GM21723 (cell line): ENCODE data around the gene C10orf62.
"Not testable (repeated sequence)": the region's sequence is repeated elsewhere in the genome, so short reads cannot be mapped to it uniquely, and the experiment has no call there.

Source experiments
- ATAC-seq: cut with Tn5 transposase; IDR thresholded peaks from one replicate; pipeline ENCODE4 v1.9.1; 2021; ENCODE audit warnings: mild to moderate bottlenecking, moderate library complexity; ENCODE audit not compliant: unreplicated experiment

C10orf62 gene

GRCh38 chr10:97589479-97589878, at the start of gene C10orf62:
C10orf62 (plus strand) TSS chr10:97589721; CDS start chr10:97589898, 177 bp downstream.
- no peak for ATAC-seq

- ATAC-seq, result no peak
These were observed 48.6 kb upstream of the C10orf62 start for GRCh38 chr10:97540669-97541500.

DNA sequence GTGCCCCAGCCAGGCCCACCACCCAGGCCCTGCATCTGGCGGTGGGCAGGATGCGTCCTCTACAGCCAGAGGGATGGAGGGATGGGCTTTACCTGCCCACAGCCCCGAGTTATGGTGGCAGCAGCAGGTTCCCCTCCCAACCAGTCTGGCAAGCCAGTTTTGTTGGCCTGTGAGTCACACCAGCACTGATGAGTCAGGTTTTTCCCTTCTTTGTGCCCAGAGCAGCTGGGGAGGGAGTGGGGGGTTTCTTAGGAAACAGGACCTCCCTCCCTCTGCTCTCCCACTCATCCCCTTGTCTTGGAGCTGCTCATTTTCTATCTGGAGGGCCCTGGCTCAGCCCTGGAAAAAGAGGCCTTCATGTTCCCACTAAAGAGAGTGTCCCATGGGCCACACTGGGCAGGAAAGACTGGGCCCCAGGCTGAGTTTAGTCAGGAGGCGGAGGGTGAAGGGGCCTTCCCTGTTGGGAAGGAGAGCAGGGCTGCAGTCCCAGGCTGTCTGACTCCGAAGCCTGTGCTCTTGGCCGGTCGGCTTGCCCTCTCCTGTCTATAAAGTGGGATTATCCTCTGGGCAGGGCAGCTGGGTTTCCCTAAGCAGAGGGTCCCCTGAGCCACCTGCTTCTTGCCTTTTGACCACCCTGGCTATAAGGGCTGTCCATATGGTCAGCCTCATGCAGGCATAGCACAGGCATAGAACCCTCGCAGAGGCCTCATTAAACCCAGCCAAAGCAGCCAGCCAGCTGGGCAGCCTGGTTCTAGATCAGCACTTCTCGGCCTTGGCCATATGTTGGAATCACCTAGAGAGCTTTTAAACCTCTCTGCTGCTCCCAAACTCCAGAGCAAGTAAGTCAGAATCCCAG, 47.1 kb upstream of the C10orf62 start:
- ATAC-seq, result no peak

DNA sequence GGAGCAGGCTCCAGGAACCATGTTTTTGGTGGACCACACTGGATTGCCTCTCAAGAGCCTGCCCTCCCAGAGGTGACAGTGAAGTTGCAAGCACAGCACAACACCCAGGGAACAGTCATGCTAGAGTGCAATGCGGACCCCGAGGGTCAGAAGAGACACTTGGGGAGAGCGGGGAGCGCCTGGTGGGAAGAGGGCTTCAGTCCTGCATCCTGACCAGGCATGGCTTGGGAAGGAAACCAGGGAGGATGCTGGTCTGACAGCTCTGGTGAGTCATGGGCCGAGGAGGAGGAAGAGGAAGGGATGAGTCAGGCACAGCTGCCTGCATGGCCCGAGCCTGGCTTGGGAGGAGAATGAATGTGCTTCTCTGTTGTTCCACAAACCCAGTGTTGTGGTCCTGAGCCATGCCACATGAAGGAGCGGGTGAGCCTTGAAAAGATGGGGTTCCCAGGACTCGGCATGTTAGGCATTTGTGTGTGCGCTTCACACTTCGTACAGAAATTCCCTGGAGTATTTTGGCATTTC, 46.4 kb upstream of the C10orf62 start:
- ATAC-seq, result no peak

DNA sequence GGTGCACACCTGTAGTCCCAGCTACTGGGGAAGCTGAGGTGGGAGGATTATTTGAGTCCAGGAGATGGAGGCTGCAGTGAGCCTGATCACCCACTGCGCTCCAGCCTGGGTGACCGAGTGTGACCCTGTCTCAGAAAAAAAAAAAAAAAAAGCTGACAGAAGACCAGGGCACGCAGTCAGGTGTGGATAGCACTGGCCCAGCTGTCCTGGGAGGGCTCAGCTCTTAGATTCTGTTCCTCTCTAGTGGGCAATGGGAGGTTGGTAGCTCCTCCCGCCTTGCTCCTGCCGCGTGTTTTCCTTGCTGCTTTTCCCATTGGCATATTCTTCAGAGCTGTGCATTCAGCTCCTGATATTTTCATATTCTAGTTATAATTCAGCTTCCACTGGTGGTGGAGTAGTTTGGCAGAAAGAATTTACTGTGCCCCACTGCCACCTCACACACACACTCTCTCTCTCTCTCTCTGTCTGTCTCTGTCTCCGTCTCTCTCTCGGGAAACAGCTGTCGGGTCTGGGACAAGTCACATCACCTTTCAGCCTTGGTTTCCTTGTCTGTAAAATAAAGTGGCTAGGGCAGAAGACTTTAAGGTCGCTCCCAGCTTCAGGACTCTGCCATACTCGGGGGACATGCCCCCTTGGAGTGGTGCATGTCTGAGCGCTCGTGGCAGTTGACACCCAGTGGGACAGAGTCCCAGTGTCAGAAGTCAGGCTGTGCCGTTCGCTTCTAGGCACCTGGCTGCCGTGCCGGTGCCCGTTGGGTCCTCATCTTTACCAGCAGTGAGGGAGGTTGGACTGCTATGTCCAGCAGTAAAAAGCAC, 42.9 kb upstream of the C10orf62 start:
- no peak for ATAC-seq

DNA sequence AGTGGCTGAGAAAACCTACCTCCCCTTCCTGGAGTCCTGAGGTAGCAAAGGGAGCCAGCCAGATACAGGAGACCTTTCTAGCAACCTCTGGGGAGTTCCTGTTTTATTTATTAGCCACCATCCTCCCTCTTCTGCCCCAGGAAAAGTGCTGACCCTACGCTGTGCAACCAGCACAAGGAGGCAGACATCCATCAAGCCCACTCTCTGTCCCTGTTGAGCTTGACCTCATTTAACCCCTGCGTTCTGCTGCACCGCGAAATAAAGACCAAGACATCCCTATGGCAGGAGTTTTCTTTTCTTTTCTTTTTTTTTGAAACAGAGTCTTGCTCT, 42.3 kb upstream of the C10orf62 start:
- no peak for ATAC-seq

DNA sequence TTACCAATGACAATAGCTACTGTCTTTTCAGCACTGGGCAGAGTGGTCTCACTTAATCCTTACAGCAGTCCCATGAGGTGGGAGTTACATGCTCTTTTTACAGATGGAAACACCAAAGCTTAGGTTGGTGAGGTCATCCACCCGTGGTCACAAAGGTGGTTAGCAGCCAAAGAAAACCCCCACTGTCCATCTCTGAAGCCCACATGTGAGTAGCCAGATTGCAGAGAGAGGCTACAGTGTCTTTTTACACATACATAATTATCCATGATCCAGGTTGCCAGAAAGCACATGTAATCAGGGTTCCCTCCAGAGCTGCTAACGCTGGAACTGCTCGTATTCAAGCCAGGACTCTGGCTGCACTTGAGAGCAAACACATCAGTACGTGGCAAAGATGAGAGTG, 41.6 kb upstream of the C10orf62 start:
- ATAC-seq, result no peak

GRCh38 chr10:97548828-97549455, 40.6 kb upstream of the C10orf62 start:
- ATAC-seq, result no peak

GRCh38 chr10:97549587-97550322, 39.8 kb upstream of the C10orf62 start:
- no peak for ATAC-seq

DNA sequence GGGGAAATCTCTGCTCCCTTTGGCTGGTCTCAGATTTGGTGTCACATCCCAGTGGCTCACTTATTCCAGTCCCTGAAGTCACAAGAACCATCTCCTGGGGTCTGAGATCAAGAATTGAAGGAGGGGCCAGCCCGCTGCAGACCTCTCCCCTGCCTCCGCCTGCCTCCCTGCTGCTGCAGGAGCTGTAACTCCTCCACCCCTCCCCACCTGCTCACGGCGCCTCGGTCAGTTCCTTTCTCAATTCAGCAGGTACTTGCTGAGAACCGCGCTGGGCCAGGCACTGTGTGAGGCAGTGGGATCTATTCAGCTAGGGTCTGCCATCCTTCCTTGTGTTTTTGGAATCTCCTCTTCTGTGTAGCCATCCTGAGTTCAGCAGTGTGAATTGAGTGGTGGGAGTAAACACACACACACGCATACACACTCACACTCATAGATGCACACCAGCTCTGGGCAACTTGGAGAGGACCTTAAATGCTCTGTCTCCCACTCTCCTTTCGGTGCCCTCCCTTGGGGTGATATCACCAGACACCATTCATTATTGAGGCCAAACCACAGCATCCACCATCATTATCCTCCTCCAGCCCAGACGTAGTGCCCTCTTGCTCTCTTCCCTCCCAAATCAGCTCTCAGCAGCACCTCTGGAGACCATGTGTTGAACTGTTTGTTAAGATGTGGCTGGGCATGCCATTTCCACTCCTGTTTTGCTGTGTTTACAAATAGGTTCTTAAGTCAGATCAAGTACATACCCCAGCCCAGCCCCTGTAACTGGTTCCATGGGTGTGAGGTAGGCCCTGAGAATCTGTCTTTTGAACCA, 39.0 kb upstream of the C10orf62 start:
- no peak for ATAC-seq

DNA sequence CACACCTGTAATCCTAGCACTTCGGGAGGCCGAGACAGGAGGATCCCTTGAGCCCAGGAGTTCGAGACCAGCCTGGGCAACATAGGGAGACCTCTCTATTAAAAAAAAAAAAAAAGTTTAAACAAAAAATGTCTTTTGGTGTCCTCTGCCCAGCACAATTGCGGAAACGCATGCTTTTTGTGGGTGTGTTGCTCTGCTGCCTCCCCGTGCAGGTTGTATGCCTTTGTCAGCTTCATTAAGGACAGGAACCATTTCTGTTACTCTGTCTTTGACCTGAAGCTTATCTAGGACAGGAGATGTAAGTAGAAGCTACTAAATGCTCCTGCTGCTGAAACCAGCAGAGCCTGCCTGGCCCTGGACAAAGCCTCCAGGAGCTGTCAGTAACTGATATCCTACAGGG, 38.2 kb upstream of the C10orf62 start:
- no peak for ATAC-seq

DNA sequence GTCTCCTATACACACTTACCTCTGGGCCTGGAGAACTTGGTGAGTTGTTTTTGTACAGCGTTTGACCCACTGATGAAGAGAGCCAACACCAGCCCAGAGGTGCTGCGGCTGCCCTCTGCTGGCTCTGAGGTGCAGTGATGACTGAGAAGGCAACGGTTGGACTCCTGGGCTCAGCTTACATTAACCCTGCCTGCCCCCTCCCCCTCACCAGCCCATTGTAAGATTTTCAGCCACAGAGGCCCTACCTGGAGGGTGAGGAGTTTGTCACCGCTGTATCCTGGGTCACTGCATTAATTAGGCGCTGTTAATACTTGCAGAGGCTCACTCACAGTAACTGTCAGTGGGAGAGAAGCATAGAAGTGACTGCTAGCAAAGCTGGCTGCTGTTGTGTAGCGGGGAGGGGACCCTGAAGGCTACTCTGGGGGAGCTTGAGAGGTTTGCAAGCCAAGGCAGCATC, 35.9 kb upstream of the C10orf62 start:
- peak; percentile 70 for ATAC-seq

- not testable (repeated sequence) for ATAC-seq
These were observed 35.2 kb upstream of the C10orf62 start for GRCh38 chr10:97554336-97554735.

GRCh38 chr10:97555541-97555940, 34.0 kb upstream of the C10orf62 start:
- ATAC-seq, result not testable (repeated sequence)

DNA sequence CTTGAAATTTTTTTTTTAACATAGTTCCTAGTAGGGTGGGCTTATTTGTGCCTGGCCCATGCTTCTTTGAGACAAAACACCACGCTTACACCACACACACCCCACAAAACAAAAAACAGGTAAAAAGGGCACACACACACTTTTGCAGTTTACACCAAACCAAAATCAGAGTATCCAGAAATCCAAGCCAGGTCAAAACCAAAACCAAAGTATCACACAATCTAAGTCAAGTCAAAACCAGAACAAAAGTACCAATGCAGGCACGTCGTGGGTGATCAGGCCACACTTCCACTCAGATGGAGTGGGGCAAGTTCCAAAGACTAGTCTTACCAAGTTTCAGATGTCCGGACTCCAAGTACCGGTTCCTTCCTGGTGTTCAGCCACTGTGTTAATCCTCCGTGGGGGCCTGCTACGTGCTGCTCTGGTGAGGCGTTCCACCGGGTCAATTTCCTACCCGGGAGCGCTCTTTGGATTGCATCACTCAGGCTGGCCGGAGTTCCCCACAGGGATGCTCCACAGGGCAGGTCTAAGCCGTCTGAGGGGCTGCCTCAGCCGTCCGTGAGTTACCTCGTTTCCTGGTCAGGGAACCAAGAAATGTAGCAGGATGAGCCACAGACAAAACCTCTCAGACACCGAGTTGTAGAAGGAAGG, 28.7 kb upstream of the C10orf62 start:
- ATAC-seq, result not testable (repeated sequence)

DNA sequence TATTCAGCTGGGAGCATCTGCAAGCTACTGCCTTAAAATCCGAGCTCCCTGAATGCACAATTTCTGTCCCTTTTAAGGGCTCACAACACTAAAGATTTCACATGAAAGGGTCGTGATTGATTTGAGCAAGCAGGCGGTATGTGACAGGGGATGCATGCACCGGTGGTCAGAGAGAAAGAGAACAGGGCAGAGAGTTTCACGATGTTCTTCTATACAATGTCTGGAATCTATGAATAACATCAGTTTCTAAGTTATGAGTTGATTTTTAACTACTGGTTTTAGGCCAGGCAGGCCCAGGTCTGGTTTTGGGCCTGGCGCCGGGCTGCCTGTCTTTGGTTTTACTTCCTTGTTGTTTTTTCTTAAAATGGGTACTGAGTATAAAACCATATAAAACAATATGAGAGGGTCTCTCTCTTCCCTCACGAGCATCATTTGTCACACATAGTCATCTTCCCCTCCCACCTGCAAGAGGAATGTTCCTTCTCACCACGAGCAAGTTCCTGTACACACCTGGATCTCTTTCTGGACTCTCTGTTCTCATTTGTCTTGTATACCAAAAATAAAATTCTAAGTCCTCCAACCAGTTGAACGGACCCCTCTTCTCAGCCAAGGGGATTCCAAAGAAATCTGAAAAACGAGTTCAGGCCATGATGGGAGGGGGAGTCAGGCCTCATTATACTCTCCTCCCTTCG, 28.0 kb upstream of the C10orf62 start:
- ATAC-seq, result not testable (repeated sequence)

DNA sequence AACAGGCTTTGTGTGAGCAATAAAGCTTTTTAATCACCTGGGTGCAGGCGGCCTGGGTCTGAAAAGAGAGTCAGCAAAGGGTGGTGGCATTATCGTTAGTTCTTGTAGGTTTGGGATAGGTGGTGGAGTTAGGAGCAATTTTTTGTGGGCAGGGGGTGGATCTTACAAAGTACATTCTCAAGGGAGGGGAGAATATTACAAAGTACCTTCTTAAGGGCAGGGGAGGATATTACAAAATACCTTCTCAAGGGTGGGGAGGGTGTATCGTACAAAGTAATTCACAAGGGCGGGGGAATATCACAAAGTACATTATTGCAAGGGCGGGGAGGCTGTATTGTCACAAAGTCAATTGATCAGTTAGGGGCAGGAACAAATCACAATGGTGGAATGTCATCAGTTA, 27.2 kb upstream of the C10orf62 start:
- not testable (repeated sequence) for ATAC-seq

DNA sequence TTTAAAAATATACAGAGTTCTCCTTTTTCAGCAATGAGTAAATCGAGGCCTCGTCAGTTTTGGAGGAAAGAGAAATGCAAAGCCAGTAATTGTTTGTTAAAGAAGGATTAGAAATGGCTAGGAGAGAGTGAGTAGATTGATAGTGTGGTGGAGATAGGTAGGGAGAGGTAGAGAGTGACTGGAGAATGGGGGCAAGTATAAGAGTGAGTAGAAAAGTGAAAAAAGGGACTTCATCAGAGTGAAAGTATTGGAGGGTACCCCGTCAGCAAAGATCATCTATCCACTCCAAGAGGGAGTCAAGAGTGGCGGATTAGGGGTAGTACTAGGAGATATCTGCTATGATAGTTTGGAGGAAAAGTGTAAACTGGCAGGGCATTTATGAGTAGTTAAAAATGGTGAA, 26.2 kb upstream of the C10orf62 start:
- no peak for ATAC-seq
